Posterior vena cava (tissue), 2 donors: ENCODE results near the gene ORC3. TPM values are rescaled to one million over a fixed set of nuclear protein-coding genes. Genes with fewer than 3 reads are reported as not detected.
"Not testable (repeated sequence)": the region's sequence is repeated elsewhere in the genome, so short reads cannot be mapped to it uniquely, and the experiment has no call there.

Experiments
- DNase-seq: peaks from one replicate; pipeline ENCODE4 v3.0.0-alpha.2; 2020; ENCODE audit warnings: low spot score
- intact Hi-C, 2 donors: fragments of 100-400 bp; cut with DNase I; formaldehyde crosslinking; loops; one replicate each; pipeline versions ENCODE4 v1.14.1 to v1.14.2; 2022 to 2023
- total RNA-seq, 2 donors: library from RNA; stranded (reverse); fragmentation: NEBNext Ultra II Directional; extraction: Animal tissue kit (Norgen Biotek cat#: 25700); gene quantifications; one replicate each; pipeline ENCODE4 v1.2.1, GENCODE V29; 2021
- donor health status: DM: yes; HTN: yes; CAD: no.
- donor health status: DM: yes; HTN: yes; CAD: no.

ORC3 gene
- total RNA-seq, 2 donors from 2014 or later, result 16.0 to 18.3 TPM

- DNase-seq, result no peak
- intact Hi-C loops, result loop anchor here in 1 of 2 donors (5.0 kb wide), 1 partner anchor 517 kb away; no protein-coding TSS in a partner anchor
Observed at GRCh38 chr6:87684895-87685654, 95.1 kb downstream of the ORC3 start.

GRCh38 chr6:87686636-87687205 lies 96.8 kb downstream of the ORC3 start:
- intact Hi-C loops, result loop anchor here in 1 of 2 donors (5.0 kb wide), 1 partner anchor 516 kb away; no protein-coding TSS in a partner anchor
- not testable (repeated sequence) for DNase-seq

- intact Hi-C loops, result loop anchor here in 1 of 2 donors (5.0 kb wide), 1 partner anchor 515 kb away; no protein-coding TSS in a partner anchor
Observed at GRCh38 chr6:87687296-87687695, 97.4 kb downstream of the ORC3 start.

GRCh38 chr6:87687893-87688292 lies 98.0 kb downstream of the ORC3 start:
- intact Hi-C loops, result loop anchor here in 1 of 2 donors (5.0 kb wide), 1 partner anchor 514 kb away; no protein-coding TSS in a partner anchor
- DNase-seq, result not testable (repeated sequence)

More at GRCh38 chr6:87687296-87687695, 97.4 kb downstream of the ORC3 start:
- no peak for DNase-seq

GRCh38 chr6:87690441-87690840 lies 100.5 kb downstream of the ORC3 start:
- intact Hi-C loops, result no loop called here
- no peak for DNase-seq

GRCh38 chr6:87692086-87692485 lies 102.2 kb downstream of the ORC3 start:
- intact Hi-C loops, result no loop called here
- no peak for DNase-seq

- DNase-seq, intact Hi-C loops: not testable (repeated sequence)
Observed at GRCh38 chr6:87696817-87697216, 106.9 kb downstream of the ORC3 start.

- intact Hi-C loops, result no loop called here
- DNase-seq, result no peak
Observed at GRCh38 chr6:87697581-87698546, 107.9 kb downstream of the ORC3 start.

GRCh38 chr6:87698547-87699006 lies 108.6 kb downstream of the ORC3 start:
- no peak for DNase-seq
- intact Hi-C loops, result no loop called here

- DNase-seq, result no peak
- intact Hi-C loops, result no loop called here
Observed at GRCh38 chr6:87699576-87699975, 109.6 kb downstream of the ORC3 start.

- intact Hi-C loops, result no loop called here
- no peak for DNase-seq
Observed at GRCh38 chr6:87700397-87701343, 110.7 kb downstream of the ORC3 start.

GRCh38 chr6:87701344-87701675 lies 111.4 kb downstream of the ORC3 start:
- peak; percentile 84 for DNase-seq
- intact Hi-C loops, result no loop called here

GRCh38 chr6:87701676-87702588 lies 112.0 kb downstream of the ORC3 start, which contains the start of gene AKIRIN2:
TSS of gene AKIRIN2 (minus strand) at chr6:87702233. CDS start at chr6:87701684, 549 bp downstream.
- DNase-seq, result peak; percentile 99
- intact Hi-C loops, result no loop called here

GRCh38 chr6:87702589-87702945 lies 112.6 kb downstream of the ORC3 start:
- intact Hi-C loops, result no loop called here
- no peak for DNase-seq

- DNase-seq, intact Hi-C loops: not testable (repeated sequence)
Observed at GRCh38 chr6:87703039-87703438, 113.1 kb downstream of the ORC3 start.

- DNase-seq, result no peak
- intact Hi-C loops, result no loop called here
Observed at GRCh38 chr6:87705070-87705691, 115.2 kb downstream of the ORC3 start.
